ENCODE data around the gene PTPN14.
A peak's percentile ranks its signal among the peaks of the same experiment; 100 is the strongest.

The PTPN14 gene

GRCh38 chr1:214549604-214550003, 1.8 kb downstream of the PTPN14 start:
- peak overlapping the region; percentile 78 for H3K4me2 ChIP-seq (ENCODE audit: low read depth, low read length, poor library complexity, severe bottlenecking)
- H3K36me3 ChIP-seq (ENCODE audit: insufficient read depth, low read length) = no peaks in the 10 kb centered on the region
- TF ChIP-seq EZH2phosphoT487 (IDR thresholded peaks at IDR 0.05; ENCODE audit: borderline replicate concordance) (no peak), CTCF (conservative IDR thresholded peaks at IDR 0.05; ENCODE audit: low read length) (no peak)
- peak overlapping the region; percentile 87 for H3K9ac ChIP-seq (ENCODE audit: low read depth, low read length, poor library complexity, severe bottlenecking)
- H3K4me3 ChIP-seq (ENCODE audit: low read length, poor library complexity, severe bottlenecking) = peak overlapping the region; percentile 95
- H3K27me3 ChIP-seq (ENCODE audit: insufficient read depth, low read length, poor library complexity, severe bottlenecking) = no peaks in the 10 kb centered on the region
- peaks cover 72% of the 10 kb centered on the region for H3K79me2 ChIP-seq (ENCODE audit: insufficient read depth, low read length)
- no peaks in the 10 kb centered on the region for H3K9me3 ChIP-seq (ENCODE audit: insufficient read depth, low read depth, low read length)
- H4K20me1 ChIP-seq (ENCODE audit: insufficient read depth, low read length, poor library complexity, severe bottlenecking) = no peaks in the 10 kb centered on the region
- peaks cover 5% of the 10 kb centered on the region; the same call in 1 of the 2 replicates for H3F3A ChIP-seq (ENCODE audit: low read depth)
- no peak overlapping the region for H2AFZ ChIP-seq (ENCODE audit: low read length)
- no peaks in the 10 kb centered on the region for H3K9me2 ChIP-seq (replicated peaks; ENCODE audit: low read depth, low read length)
- H3K4me1 ChIP-seq (ENCODE audit: insufficient read depth, low read length, poor library complexity, severe bottlenecking) = peaks cover 66% of the 10 kb centered on the region

- peak overlapping the region; percentile 87 for H3K9ac ChIP-seq (ENCODE audit: low read depth, low read length, poor library complexity, severe bottlenecking)
- peak overlapping the region; percentile 78 for H3K4me2 ChIP-seq (ENCODE audit: low read depth, low read length, poor library complexity, severe bottlenecking)
- no peak for TF ChIP-seq EZH2phosphoT487 (IDR thresholded peaks at IDR 0.05; ENCODE audit: borderline replicate concordance)
- TF ChIP-seq CTCF (conservative IDR thresholded peaks at IDR 0.05; ENCODE audit: low read length) = no peak
- no peaks in the 10 kb centered on the region for H3K36me3 ChIP-seq (ENCODE audit: insufficient read depth, low read length)
- peak overlapping the region; percentile 95 for H3K4me3 ChIP-seq (ENCODE audit: low read length, poor library complexity, severe bottlenecking)
- H3K4me1 ChIP-seq (ENCODE audit: insufficient read depth, low read length, poor library complexity, severe bottlenecking) = peaks cover 68% of the 10 kb centered on the region
- H3F3A ChIP-seq (ENCODE audit: low read depth) = peaks cover 5% of the 10 kb centered on the region; the same call in 1 of the 2 replicates
- no peaks in the 10 kb centered on the region for H4K20me1 ChIP-seq (ENCODE audit: insufficient read depth, low read length, poor library complexity, severe bottlenecking)
- H2AFZ ChIP-seq (ENCODE audit: low read length) = no peak overlapping the region
- no peaks in the 10 kb centered on the region for H3K9me2 ChIP-seq (replicated peaks; ENCODE audit: low read depth, low read length)
- H3K9me3 ChIP-seq (ENCODE audit: insufficient read depth, low read depth, low read length) = no peaks in the 10 kb centered on the region
- H3K79me2 ChIP-seq (ENCODE audit: insufficient read depth, low read length) = peaks cover 78% of the 10 kb centered on the region
- no peaks in the 10 kb centered on the region for H3K27me3 ChIP-seq (ENCODE audit: insufficient read depth, low read length, poor library complexity, severe bottlenecking)
These were observed 2.4 kb downstream of the PTPN14 start for GRCh38 chr1:214548988-214549387.

GRCh38 chr1:214548271-214548670, 3.1 kb downstream of the PTPN14 start:
- peaks cover 84% of the 10 kb centered on the region for H3K79me2 ChIP-seq (ENCODE audit: insufficient read depth, low read length)
- H3K4me3 ChIP-seq (ENCODE audit: low read length, poor library complexity, severe bottlenecking) = peak overlapping the region; percentile 95
- no peaks in the 10 kb centered on the region for H3K9me3 ChIP-seq (ENCODE audit: insufficient read depth, low read depth, low read length)
- no peaks in the 10 kb centered on the region for H3K9me2 ChIP-seq (replicated peaks; ENCODE audit: low read depth, low read length)
- H2AFZ ChIP-seq (ENCODE audit: low read length) = no peak overlapping the region
- no peaks in the 10 kb centered on the region for H3K36me3 ChIP-seq (ENCODE audit: insufficient read depth, low read length)
- peaks cover 5% of the 10 kb centered on the region; the same call in 1 of the 2 replicates for H3F3A ChIP-seq (ENCODE audit: low read depth)
- H3K9ac ChIP-seq (ENCODE audit: low read depth, low read length, poor library complexity, severe bottlenecking) = peak overlapping the region; percentile 54
- H3K4me1 ChIP-seq (ENCODE audit: insufficient read depth, low read length, poor library complexity, severe bottlenecking) = peaks cover 68% of the 10 kb centered on the region
- no peaks in the 10 kb centered on the region for H4K20me1 ChIP-seq (ENCODE audit: insufficient read depth, low read length, poor library complexity, severe bottlenecking)
- no peaks in the 10 kb centered on the region for H3K27me3 ChIP-seq (ENCODE audit: insufficient read depth, low read length, poor library complexity, severe bottlenecking)
- peak overlapping the region; percentile 78 for H3K4me2 ChIP-seq (ENCODE audit: low read depth, low read length, poor library complexity, severe bottlenecking)
- TF ChIP-seq EZH2phosphoT487 (IDR thresholded peaks at IDR 0.05; ENCODE audit: borderline replicate concordance) = no peak
- no peak for TF ChIP-seq CTCF (conservative IDR thresholded peaks at IDR 0.05; ENCODE audit: low read length)
